HepG2 (cell line): ENCODE measurements around the gene ATPAF2. TPM values are rescaled to one million over a fixed set of nuclear protein-coding genes. Genes with fewer than 3 reads are reported as not detected.

Experiments
- ATAC-seq: fragments of 200-7000 bp; cut with Tn5 transposase; 3 replicates; pipeline ENCODE4 v1.9.1; 2020; ENCODE audit warnings: mild to moderate bottlenecking, moderate library complexity
- BruUV-seq: library from RNA; stranded (reverse); fragments of 400-500 nt; replicated peaks from 2 replicates; lab custom pipeline; 2021; lab: Mats Ljungman, UMichigan
- CTCF ChIA-PET: fragments of 300-600 bp; formaldehyde crosslinking; extraction: SDS; loops from one replicate; lab custom pipeline; 2021; ENCODE audit warnings: low total read pairs, inconsistent platforms, low intra/inter-chr PET ratio; lab: Yijun Ruan, JAX
- POLR2A ChIA-PET: fragments of 350-600 bp; sonication (Branson Sonifier 250); formaldehyde crosslinking; loops from one replicate; lab custom pipeline; 2020; ENCODE audit warnings: antibody characterized with exemption, inconsistent platforms; lab: Yijun Ruan, JAX
- DNase-seq: peaks from one replicate; pipeline ENCODE4 v3.0.0-alpha.2; 2015; ENCODE audit warnings: low spot score
- FAIRE-seq: peaks from 3 replicates; lab custom pipeline; 2011; peaks lifted over from hg19 to GRCh38; lab: Jason Lieb, UNC
- H2AFZ ChIP-seq: one replicate; pipeline ENCODE4 v1.6.1; 2011; ENCODE audit warnings: low read length, inconsistent platforms
- H3K27ac ChIP-seq: fragments of 300-600 bp; 3 replicates; pipeline ENCODE4 v1.8.0; 2011; ENCODE audit warnings: mixed run types, mild to moderate bottlenecking, mixed read lengths, low read length, inconsistent platforms; ENCODE audit not compliant: insufficient read depth; ENCODE audit errors: extremely low read length
- H3K27me3 ChIP-seq, 2 experiments: fragments of 200-600 bp in 1 of 2; 2 replicates in 1 of 2; 3 replicates in 1 of 2; pipeline versions ENCODE4 v1.6.0 to v1.8.0; 2011; ENCODE audit warnings: low read length in 2 of 2, mild to moderate bottlenecking in 2 of 2, moderate library complexity in 2 of 2, inconsistent platforms in 1 of 2; ENCODE audit not compliant: insufficient read depth in 2 of 2, control insufficient read depth in 1 of 2
- H3K36me3 ChIP-seq, 2 experiments: fragments of 200-600 bp in 1 of 2; replicated peaks in 1 of 2; 2 replicates in 1 of 2; 3 replicates in 1 of 2; pipeline versions ENCODE4 v1.5.1 to v1.8.0; 2011; ENCODE audit warnings: low read length in 2 of 2, inconsistent platforms in 1 of 2; ENCODE audit not compliant: insufficient read depth in 2 of 2, control insufficient read depth in 1 of 2
- H3K4me1 ChIP-seq: 2 replicates; pipeline ENCODE4 v1.5.1; 2012; ENCODE audit warnings: low read length, inconsistent platforms; ENCODE audit not compliant: insufficient read depth
- H3K4me2 ChIP-seq: 2 replicates; pipeline ENCODE4 v1.6.0; 2011; ENCODE audit warnings: low read depth, low read length, inconsistent platforms
- H3K4me3 ChIP-seq, 3 experiments: fragments of 200-600 bp in 1 of 3; sonication (generic), shearing (Covaris generic) in 1 of 3; replicated peaks in 1 of 3; 2 replicates each; pipeline ENCODE4 v1.5.1; 2011 to 2016; ENCODE audit warnings: low read length in 3 of 3, inconsistent platforms in 2 of 3, low read depth in 2 of 3, mild to moderate bottlenecking in 2 of 3, control low read depth in 1 of 3, mixed read lengths in 1 of 3; ENCODE audit not compliant: insufficient read depth in 1 of 3
- H3K79me2 ChIP-seq: one replicate; pipeline ENCODE4 v1.6.1; 2011; ENCODE audit warnings: low read length, inconsistent platforms; ENCODE audit not compliant: insufficient read depth
- H3K9ac ChIP-seq: 2 replicates; pipeline ENCODE4 v1.6.0; 2011; ENCODE audit warnings: mild to moderate bottlenecking, low read depth, low read length, inconsistent platforms; ENCODE audit not compliant: insufficient read depth
- H3K9me3 ChIP-seq: 2 replicates; pipeline ENCODE4 v1.5.1; 2012; ENCODE audit warnings: mild to moderate bottlenecking, low read length
- H4K20me1 ChIP-seq: 2 replicates; pipeline ENCODE4 v1.6.0; 2011; ENCODE audit warnings: inconsistent platforms, mild to moderate bottlenecking, low read length, moderate library complexity; ENCODE audit not compliant: insufficient read depth
- GPN1 ChIP-seq: sonication (generic); formaldehyde crosslinking; IDR thresholded peaks from 2 replicates; pipeline ENCODE4 v1.5.1; 2020; ENCODE audit warnings: missing genetic modification reagents, borderline replicate concordance
- IKZF1 ChIP-seq: fragments of 450-650 bp; IDR thresholded peaks from 2 replicates; pipeline ENCODE4 v1.7.1; 2016
- MAFK ChIP-seq, 2 experiments: IDR thresholded peaks in 1 of 2; conservative IDR thresholded peaks in 1 of 2; 2 replicates each; pipeline ENCODE4 v1.6.1; 2011; ENCODE audit warnings: improper control_type of control experiment in 2 of 2, low read length in 2 of 2
- POGZ ChIP-seq: sonication (generic); formaldehyde crosslinking; IDR thresholded peaks from 2 replicates; pipeline ENCODE4 v1.4.0; 2020; ENCODE audit warnings: mild to moderate bottlenecking, missing genetic modification reagents
- SIN3B ChIP-seq: fragments of 150-350 bp; IDR thresholded peaks from 2 replicates; pipeline ENCODE4 v1.6.1; 2014; ENCODE audit warnings: low read length
- SIX1 ChIP-seq: sonication (generic); formaldehyde crosslinking; IDR thresholded peaks from 2 replicates; pipeline ENCODE4 v1.4.0; 2020; ENCODE audit warnings: missing genetic modification reagents, borderline replicate concordance
- XBP1 ChIP-seq: sonication (generic); formaldehyde crosslinking; IDR thresholded peaks from 2 replicates; pipeline ENCODE4 v1.5.0; 2020; ENCODE audit warnings: missing genetic modification reagents
- ZFP36 ChIP-seq: fragments of 150-350 bp; IDR thresholded peaks from 2 replicates; pipeline ENCODE4 v1.6.1; 2018; ENCODE audit warnings: borderline replicate concordance, low read length, low read depth; ENCODE audit not compliant: partially characterized antibody
- ZNF20 ChIP-seq: sonication (generic); formaldehyde crosslinking; IDR thresholded peaks from 2 replicates; pipeline ENCODE4 v1.4.0; 2020; ENCODE audit warnings: mild to moderate bottlenecking, moderate library complexity, missing genetic modification reagents
- WGBS: methylation state at CpG from one replicate; pipeline ENCODE4 v1.1.6; 2017; ENCODE audit warnings: low lambda C conversion rate; 5-methylcytosine and 5-hydroxymethylcytosine counted together
- in situ Hi-C: cut with HindIII; loops from 2 replicates; pipeline ENCODE4 v1.10.0; 2017; ENCODE audit warnings: low pct_unique_long_range_greater_than_20kb; ENCODE audit not compliant: extremely low pct_ligation_motif_present
- intact Hi-C: fragments of 100-400 bp; cut with micrococcal nuclease; formaldehyde crosslinking; loops from one replicate; pipeline ENCODE4 v1.10.0; 2022; ENCODE audit not compliant: unreplicated experiment
- polyA plus RNA-seq, 8 experiments: library from polyadenylated mRNA; depleted of rRNA in 3 of 8; stranded (reverse) in 7 of 8; unstranded in 1 of 8; fragments of >200 nt; fragmentation: Illumina TruSeq in 4 of 8; extraction: Trizol in 4 of 8; gene quantifications; 2 replicates each; pipeline versions ENCODE4 v1.2.1 to v1.2.3, GENCODE V29; 2011 to 2016; ENCODE audit warnings: low read depth in 4 of 8, missing spikeins in 1 of 8, mixed read lengths in 1 of 8; ENCODE audit not compliant: insufficient read depth in 1 of 8
- total RNA-seq, 5 experiments: library from RNA; depleted of rRNA; stranded (reverse); fragments of >200 nt; fragmentation: Illumina TruSeq; extraction: Trizol; gene quantifications; 2 replicates each; pipeline ENCODE4 v1.2.3, GENCODE V29; 2016; ENCODE audit warnings: low read depth in 1 of 5
- TF ChIP-seq, protein P1 (sequence below): fragments of 450-650 bp; IDR thresholded peaks from 2 replicates; pipeline ENCODE4 v1.6.1; 2017; ENCODE audit warnings: mild to moderate bottlenecking
- TF ChIP-seq, protein P2 (sequence below): sonication (generic); formaldehyde crosslinking; IDR thresholded peaks from 2 replicates; pipeline ENCODE4 v1.4.0; 2020; ENCODE audit warnings: missing genetic modification reagents

ATPAF2 gene
- total and polyA plus RNA-seq, 2 of the 13 experiments (the other 11 are each of a cell fraction or from before 2014, with no cell fraction given) = 15.0 to 16.5 TPM

DNA sequence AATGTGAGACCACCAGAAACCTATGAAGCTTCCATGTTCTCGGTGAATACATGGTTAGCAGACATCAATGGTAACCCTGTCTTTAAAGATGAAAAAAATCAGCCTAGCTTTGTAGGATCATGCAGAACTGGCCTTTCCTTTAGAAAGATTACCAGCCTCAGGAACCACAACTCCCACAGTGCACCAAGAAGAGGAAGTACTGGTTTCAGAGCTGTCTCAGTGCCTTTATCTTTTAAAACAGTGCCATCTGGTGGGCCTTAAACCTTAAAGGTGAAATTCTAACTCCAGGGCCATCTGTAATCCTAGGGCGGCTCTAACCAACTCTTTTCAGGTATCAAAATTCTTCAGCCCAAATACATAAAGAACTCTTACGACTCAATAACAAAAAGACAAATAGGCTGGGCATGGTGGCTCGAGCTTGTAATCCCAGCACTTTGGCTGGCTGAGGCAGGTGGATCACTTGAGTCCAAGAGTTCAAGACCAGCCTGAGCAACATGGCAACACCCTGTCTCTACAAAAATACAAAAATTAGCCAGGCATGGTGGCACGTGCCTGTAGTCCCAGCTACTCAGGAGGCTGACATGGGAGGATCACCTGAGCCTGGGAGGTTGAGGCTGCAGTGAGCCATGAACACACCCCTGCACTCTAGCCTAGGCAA, 5.4 kb downstream of the ATPAF2 start (continued):
- TF ChIP-seq, protein P1, sequence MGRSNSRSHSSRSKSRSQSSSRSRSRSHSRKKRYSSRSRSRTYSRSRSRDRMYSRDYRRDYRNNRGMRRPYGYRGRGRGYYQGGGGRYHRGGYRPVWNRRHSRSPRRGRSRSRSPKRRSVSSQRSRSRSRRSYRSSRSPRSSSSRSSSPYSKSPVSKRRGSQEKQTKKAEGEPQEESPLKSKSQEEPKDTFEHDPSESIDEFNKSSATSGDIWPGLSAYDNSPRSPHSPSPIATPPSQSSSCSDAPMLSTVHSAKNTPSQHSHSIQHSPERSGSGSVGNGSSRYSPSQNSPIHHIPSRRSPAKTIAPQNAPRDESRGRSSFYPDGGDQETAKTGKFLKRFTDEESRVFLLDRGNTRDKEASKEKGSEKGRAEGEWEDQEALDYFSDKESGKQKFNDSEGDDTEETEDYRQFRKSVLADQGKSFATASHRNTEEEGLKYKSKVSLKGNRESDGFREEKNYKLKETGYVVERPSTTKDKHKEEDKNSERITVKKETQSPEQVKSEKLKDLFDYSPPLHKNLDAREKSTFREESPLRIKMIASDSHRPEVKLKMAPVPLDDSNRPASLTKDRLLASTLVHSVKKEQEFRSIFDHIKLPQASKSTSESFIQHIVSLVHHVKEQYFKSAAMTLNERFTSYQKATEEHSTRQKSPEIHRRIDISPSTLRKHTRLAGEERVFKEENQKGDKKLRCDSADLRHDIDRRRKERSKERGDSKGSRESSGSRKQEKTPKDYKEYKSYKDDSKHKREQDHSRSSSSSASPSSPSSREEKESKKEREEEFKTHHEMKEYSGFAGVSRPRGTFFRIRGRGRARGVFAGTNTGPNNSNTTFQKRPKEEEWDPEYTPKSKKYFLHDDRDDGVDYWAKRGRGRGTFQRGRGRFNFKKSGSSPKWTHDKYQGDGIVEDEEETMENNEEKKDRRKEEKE = no peak

- Histone ChIP-seq H3K36me3 (peaks cover 4 to 11% of the 10 kb centered on the region in 2 experiments; a peak in 2 of 5 replicates), H4K20me1 (no peaks in the 10 kb centered on the region; the same call in 1 of the 2 replicates), H3K9ac (no peak overlapping the region), H2AFZ (no peak overlapping the region), H3K4me1 (peaks cover 20% of the 10 kb centered on the region), H3K9me3 (no peaks in the 10 kb centered on the region), H3K4me3 (no peak overlapping the region), H3K79me2 (peaks cover 4% of the 10 kb centered on the region), H3K27me3 (no peaks in the 10 kb centered on the region), H3K4me2 (no peak overlapping the region), H3K27ac (no peak overlapping the region)
- FAIRE-seq (no peak), DNase-seq (no peak), ATAC-seq (no peak)
- in situ Hi-C loops = loop anchor here (10.0 kb wide), 1 partner anchor 137 kb away; no protein-coding TSS in a partner anchor
- TF ChIP-seq, protein P2, sequence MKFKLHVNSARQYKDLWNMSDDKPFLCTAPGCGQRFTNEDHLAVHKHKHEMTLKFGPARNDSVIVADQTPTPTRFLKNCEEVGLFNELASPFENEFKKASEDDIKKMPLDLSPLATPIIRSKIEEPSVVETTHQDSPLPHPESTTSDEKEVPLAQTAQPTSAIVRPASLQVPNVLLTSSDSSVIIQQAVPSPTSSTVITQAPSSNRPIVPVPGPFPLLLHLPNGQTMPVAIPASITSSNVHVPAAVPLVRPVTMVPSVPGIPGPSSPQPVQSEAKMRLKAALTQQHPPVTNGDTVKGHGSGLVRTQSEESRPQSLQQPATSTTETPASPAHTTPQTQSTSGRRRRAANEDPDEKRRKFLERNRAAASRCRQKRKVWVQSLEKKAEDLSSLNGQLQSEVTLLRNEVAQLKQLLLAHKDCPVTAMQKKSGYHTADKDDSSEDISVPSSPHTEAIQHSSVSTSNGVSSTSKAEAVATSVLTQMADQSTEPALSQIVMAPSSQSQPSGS (CRISPR knock-in tag) = no peak
- TF ChIP-seq SIN3B = no peak
- no peak for TF ChIP-seq SIX1 (CRISPR knock-in tag)
- TF ChIP-seq MAFK (conservative IDR thresholded peaks at IDR 0.05 in 1 of 2, IDR thresholded peaks at IDR 0.05 in 1 of 2; ENCODE audit: low read length in 2 of 2) = no peak
- no peak for TF ChIP-seq POGZ
- TF ChIP-seq ZNF20 (CRISPR knock-in tag) = no peak
- no peak for TF ChIP-seq ZFP36
- no peak for TF ChIP-seq GPN1 (CRISPR knock-in tag)
- no peak for TF ChIP-seq IKZF1
- TF ChIP-seq XBP1 = no peak
- POLR2A ChIA-PET = no interaction called here
- CTCF ChIA-PET = interaction anchor here (2.1 kb wide), 1 partner anchor 141 kb away, joined by 13 read pairs; no protein-coding TSS in a partner anchor
- no TSS peak for BruUV-seq
- WGBS = 95% methylated on average over 2 of the region's 2 CpGs
- intact Hi-C loops = loop anchor here (2.0 to 5.0 kb wide), 2 partner anchors 111 to 140 kb away; no protein-coding TSS in a partner anchor
Observed at GRCh38 chr17:18031955-18032354, 7.0 kb downstream of the ATPAF2 start.
